ENCODE data around the gene C2orf81. TPM values are rescaled to one million over a fixed set of nuclear protein-coding genes. Genes with fewer than 3 reads are reported as not detected.

C2orf81 gene
- total RNA-seq, 2 experiments from 2014 or later = 2.9 to 3.4 TPM

- no peaks in the 10 kb centered on the region for H3K9me3 Mint-ChIP-seq
- no peak overlapping the region for H3K27ac Mint-ChIP-seq
- Histone ChIP-seq H3K27me3 (ENCODE audit: control insufficient read depth in 1 of 2, insufficient read depth in 2 of 2, low read length in 2 of 2) (peaks cover 0 to 5% of the 10 kb centered on the region in 2 experiments), H3K36me3 (ENCODE audit: insufficient read depth, low read length) (no peaks in the 10 kb centered on the region), H3K27ac (ENCODE audit: low read depth in 1 of 2, low read length in 2 of 2) (no peak overlapping the region), H3K4me3 (ENCODE audit: low read length) (no peak overlapping the region), H3K4me1 (ENCODE audit: insufficient read depth, low read length) (peaks cover 34% of the 10 kb centered on the region), H3K9me3 (ENCODE audit: control insufficient read depth in 1 of 2, insufficient read depth in 1 of 2, low read length in 2 of 2) (no peaks in the 10 kb centered on the region)
- no peaks in the 10 kb centered on the region for H3K27me3 Mint-ChIP-seq
- DNase-seq (no peak), ATAC-seq (ENCODE audit: poor library complexity) (no peak)
- intact Hi-C loops (cut with DNase I, micrococcal nuclease) = loop anchor here (1.0 to 10.0 kb wide), 10 partner anchors 80 to 655 kb away; partner anchors contain the start of genes STAMBP (in 2 of the 2), MOB1A (in 1 of the 2), MRPL53 (in 1 of the 2) and MTHFD2 (in 1 of the 2)
- CTCF ChIA-PET = interaction anchor here (1.0 to 2.1 kb wide), 11 partner anchors 9 to 615 kb away, joined by 3 to 9 read pairs (median 6); partner anchors contain the start of genes CCDC142, MRPL53, STAMBP and TTC31
- H3K4me3 Mint-ChIP-seq = peak overlapping the region; percentile 99
- POLR2A ChIA-PET = interaction anchor here (0.6 to 2.7 kb wide), 17 partner anchors 9 to 564 kb away, joined by 3 to 17 read pairs (median 6); partner anchors contain the start of genes AUP1, C2orf81, CCDC142 and DCTN1
- peaks cover 9% of the 10 kb centered on the region for H3K4me1 Mint-ChIP-seq (ENCODE audit: low read depth)
- TF ChIP-seq CTCF (IDR thresholded peaks at IDR 0.05) = no peak
- H3K36me3 Mint-ChIP-seq (ENCODE audit: low read depth) = peaks cover 4% of the 10 kb centered on the region
These were observed 29.0 kb downstream of the C2orf81 start for GRCh38 chr2:74392449-74392743.

GRCh38 chr2:74391580-74392448 lies 29.6 kb downstream of the C2orf81 start:
- intact Hi-C loops (cut with DNase I, micrococcal nuclease) = loop anchor here (1.0 to 10.0 kb wide), 10 partner anchors 80 to 655 kb away; partner anchors contain the start of genes STAMBP (in 2 of the 2), MOB1A (in 1 of the 2), MRPL53 (in 1 of the 2) and MTHFD2 (in 1 of the 2)

More at GRCh38 chr2:74391580-74392448, 29.6 kb downstream of the C2orf81 start:
- Mint-ChIP-seq H3K27me3 (no peaks in the 10 kb centered on the region), H3K4me1 (ENCODE audit: low read depth) (peaks cover 9% of the 10 kb centered on the region), H3K9me3 (no peaks in the 10 kb centered on the region), H3K4me3 (peak overlapping the region; percentile 99), H3K36me3 (ENCODE audit: low read depth) (peaks cover 4% of the 10 kb centered on the region), H3K27ac (no peak overlapping the region)
- peak overlapping the region; percentile 72 for H3K4me3 ChIP-seq (ENCODE audit: low read length)
- H3K27me3 ChIP-seq (ENCODE audit: control insufficient read depth in 1 of 2, insufficient read depth in 2 of 2, low read length in 2 of 2) = peaks cover 0 to 5% of the 10 kb centered on the region in 2 experiments
- CTCF ChIA-PET = interaction anchor here (0.5 to 2.1 kb wide), 19 partner anchors 9 to 614 kb away, joined by 3 to 9 read pairs (median 4); partner anchors contain the start of genes C2orf81, CCDC142, INO80B and MRPL53
- no peaks in the 10 kb centered on the region for H3K36me3 ChIP-seq (ENCODE audit: insufficient read depth, low read length)
- H3K27ac ChIP-seq (ENCODE audit: low read depth in 1 of 2, low read length in 2 of 2) = peak overlapping the region; percentile 88 to 92
- DNase-seq (peak; percentile 92 to 98 (median 96)), ATAC-seq (ENCODE audit: poor library complexity) (peak; percentile 90)
- POLR2A ChIA-PET = interaction anchor here (0.6 to 2.7 kb wide), 22 partner anchors 9 to 563 kb away, joined by 3 to 17 read pairs (median 5); partner anchors contain the start of genes AUP1, C2orf81, CCDC142 and DCTN1
- H3K9me3 ChIP-seq (ENCODE audit: control insufficient read depth in 1 of 2, insufficient read depth in 1 of 2, low read length in 2 of 2) = no peaks in the 10 kb centered on the region
- peaks cover 34% of the 10 kb centered on the region for H3K4me1 ChIP-seq (ENCODE audit: insufficient read depth, low read length)
- peak; percentile 99 for TF ChIP-seq CTCF (IDR thresholded peaks at IDR 0.05)
